NCI-H1436 (cell line): ENCODE measurements around the gene CPM.

Source experiments
- DNase-seq: peaks from one replicate; lab custom pipeline; 2025; lab: John Stamatoyannopoulos, UW

The CPM gene

DNA sequence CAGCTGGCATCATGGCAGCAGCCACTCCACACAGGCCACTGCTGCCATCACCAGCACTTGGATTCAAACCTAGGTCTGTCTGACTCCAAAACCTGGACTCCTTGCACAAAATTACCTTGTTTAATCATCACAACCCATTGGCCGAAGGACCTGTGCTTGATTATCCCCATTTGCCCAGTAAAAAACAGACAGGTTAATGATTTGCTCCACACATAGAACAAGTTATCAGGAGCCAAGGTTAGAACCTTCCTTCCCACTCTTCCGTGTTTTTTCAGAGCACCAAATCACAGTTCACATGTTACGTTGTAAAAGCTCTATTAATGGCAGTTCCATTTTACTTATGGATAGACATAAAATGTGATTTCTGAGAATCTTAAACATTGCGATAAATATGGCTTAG, 23.5 kb upstream of the CPM start:
- no peak for DNase-seq

GRCh38 chr12:68954811-68955210, 21.8 kb upstream of the CPM start:
- DNase-seq = no peak

GRCh38 chr12:68953536-68953935, 20.6 kb upstream of the CPM start:
- no peak for DNase-seq

DNA sequence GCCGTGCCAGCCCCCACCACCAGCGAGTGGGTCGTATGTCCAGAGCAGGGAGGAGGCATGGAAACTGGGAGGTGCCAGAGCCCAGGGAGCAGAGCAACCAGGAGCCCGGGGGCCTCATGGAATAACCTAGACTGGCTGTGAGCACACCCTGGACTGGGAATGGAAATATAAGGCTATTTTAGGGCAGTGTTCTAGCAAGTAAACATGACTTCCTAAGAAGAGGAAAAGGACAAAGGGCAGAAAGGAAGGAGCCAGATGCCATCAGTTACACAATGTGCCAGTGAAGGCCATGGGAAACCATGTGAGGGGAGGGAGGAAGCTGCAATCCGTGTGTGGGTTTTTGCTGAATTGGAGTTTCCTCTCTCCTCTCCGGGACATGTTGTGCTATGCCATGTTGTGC, 18.7 kb upstream of the CPM start:
- no peak for DNase-seq

- DNase-seq = no peak
Observed at GRCh38 chr12:68950511-68950910, 17.5 kb upstream of the CPM start.

GRCh38 chr12:68945255-68945654, 12.3 kb upstream of the CPM start:
- no peak for DNase-seq

DNA sequence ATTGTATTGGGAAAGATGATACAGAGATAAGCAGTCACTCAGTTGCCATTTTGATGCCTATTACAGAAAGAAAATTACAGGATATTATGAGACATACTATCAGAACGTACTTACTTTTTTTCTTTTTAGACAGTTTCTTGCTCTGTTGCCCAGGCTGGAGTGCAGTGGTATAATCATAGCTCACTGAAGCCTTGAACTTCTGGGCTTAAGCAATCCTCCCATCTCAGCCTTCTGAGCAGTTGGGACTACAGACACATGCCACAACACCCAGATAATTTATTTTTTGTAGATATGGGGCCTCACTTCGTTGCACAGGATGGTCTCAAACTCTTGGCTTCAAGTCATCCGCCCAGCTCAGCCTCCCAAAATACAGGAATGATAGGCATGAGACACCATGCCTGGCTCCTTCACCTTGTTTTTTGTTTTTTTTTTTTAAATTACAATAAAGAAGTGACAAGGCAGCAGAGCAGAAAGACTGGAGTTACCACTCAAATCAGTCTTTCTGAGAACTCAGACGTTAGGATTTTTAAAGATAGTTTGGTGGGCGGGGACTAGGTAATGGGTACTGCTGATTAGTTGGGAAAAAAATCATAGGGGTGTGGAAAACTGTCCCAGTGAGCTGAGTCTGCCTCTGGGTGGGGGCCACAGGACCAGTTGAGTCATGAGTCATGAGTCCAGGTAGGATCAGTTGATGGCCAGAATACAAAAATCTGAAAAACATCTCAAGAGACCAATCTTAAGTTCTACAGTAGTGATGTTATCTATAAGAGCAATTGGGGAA, 11.5 kb upstream of the CPM start:
- no peak for DNase-seq

DNA sequence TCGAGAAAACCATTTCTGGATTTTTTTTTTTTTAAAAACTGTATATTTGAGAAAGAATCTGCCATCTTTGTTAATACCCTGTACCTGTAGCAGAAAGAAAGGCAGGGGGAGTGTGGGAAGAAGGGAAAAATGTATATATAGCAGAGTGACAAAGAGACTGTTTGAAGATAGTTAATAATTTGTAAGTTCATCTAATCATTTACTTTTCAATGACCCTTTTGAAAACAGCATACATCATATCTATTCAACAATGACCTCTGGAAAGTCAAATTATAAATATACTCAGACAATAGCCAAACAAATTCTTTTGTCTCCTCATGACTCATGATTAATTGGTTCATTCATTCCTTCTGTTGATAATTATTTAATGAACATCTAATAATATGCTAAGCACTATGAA, 10.9 kb upstream of the CPM start:
- DNase-seq = no peak

DNA sequence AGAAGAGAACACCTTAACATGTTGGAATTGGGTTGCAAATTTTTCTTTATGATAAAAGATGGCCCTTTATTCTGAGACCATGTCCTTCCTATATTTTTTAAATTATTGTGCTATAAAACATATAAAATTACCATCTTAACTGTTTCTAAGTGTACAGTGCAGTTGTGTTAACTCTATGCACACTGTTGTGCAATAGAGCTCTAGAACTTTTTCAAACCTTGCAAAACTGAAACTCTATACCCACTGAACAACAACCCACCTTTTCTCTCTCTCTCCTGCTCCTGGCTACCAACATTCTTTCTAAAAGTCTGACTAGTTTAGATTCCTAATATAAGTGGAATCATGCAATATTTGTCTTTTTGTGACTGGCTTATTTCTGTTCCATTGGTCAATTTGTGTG, 7.8 kb upstream of the CPM start:
- DNase-seq = no peak

DNA sequence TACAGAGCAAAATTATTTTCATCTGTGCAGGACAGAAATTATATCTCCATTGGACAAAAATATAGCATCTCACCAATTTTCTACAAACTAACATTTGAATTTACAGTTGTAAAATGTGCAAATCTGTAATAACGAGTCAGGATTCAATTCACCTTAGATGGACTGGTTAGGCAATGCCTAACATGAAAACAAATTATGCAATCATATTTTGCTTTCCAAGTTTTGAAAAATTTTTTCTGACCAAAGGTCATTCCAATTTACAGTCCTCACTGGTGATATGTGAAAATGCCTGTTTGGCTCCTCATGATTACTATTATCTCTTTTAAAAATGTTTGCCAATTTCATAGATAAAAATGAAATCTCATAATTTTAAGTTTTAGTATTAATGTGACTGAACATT, 6.5 kb upstream of the CPM start:
- DNase-seq = no peak

DNA sequence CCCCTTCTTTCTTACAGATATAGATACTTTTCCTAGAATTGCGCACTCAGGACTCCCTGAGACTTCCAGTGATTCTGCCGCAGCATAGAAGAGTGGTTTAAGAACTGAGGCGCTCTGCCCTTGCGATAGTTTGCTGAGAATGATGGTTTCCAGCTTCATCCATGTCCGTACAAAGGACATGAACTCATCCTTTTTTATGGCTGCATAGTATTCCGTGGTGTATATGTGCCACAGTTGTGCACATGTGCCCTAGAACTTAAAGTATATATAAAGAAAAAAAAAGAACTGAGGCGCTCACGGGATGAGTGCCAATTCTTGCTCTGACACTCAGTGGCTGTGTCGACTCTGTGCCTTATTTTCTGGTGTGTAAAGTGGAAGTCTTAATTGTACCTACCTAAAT, 1.4 kb upstream of the CPM start:
- DNase-seq = no peak

GRCh38 chr12:68932128-68932960, 627 bp downstream of the CPM start:
- DNase-seq = no peak

DNA sequence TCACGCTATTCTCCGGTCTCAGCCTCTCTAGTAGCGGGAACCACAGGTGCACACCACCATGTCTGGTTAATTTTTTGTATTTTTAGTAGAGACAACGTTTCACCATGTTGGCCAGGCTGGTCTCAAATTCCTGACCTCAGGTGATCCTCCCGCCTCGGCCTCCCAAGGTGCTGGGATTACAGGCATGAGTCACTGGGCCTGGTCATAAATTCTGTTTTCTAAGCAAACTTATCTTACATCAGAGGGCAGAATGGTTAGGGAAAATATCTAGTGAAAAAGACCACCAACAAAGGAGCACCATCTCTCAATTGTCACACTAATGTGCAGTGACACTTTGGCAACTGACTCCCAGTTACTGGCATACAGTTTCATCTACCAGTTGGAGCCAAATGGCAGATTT, 2.8 kb downstream of the CPM start:
- DNase-seq = no peak

- DNase-seq = no peak
Observed at GRCh38 chr12:68924546-68924945, 8.4 kb downstream of the CPM start.

- DNase-seq = no peak
Observed at GRCh38 chr12:68919581-68920239, 13.3 kb downstream of the CPM start.

DNA sequence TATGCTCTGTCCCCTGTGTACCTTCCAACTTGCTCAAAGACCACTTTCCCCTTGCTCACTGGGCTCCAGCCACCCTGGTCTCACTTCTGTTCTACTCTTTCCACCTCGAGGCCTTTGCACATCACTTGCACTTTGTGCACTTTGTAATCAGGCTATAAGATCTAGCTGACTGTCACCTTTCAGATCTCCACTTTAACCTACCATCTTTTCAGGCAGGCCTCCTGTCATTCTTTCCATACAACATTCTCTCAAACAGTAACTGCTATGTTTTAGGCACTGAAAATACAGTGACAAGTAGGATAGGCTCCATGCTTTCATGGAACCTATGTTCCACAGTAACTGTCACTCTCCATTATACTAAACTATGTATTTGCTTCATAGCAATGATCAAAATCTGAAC, 14.0 kb downstream of the CPM start:
- no peak for DNase-seq

GRCh38 chr12:68915055-68915454, 17.9 kb downstream of the CPM start:
- DNase-seq = no peak

- DNase-seq = no peak
Observed at GRCh38 chr12:68913682-68914081, 19.3 kb downstream of the CPM start.

- no peak for DNase-seq
Observed at GRCh38 chr12:68912916-68913315, 20.1 kb downstream of the CPM start.

DNA sequence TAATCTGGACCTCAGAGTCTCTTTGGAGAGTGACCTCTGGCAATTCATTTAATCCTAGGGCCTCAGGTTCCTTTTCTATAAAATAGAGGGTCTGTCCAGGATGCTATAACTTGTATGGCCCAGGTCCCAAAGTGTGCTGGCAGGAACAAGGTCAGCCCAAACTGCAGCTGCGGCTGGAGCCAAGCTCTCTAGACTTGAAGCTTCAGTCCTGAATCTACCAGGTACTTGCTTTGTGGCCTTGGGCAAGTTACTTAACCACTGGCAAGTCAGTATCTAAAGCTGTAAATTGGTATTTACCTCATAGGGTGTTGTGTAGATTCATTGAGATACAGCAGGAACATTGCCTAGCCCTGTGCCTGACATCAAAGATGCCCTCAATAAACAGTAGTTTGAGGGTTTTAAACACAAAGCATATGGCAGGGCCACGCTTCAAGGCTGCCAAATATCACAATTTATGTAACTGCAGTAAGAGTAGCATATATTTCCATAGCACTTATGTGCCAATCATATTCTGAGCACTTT, 21.7 kb downstream of the CPM start:
- DNase-seq = no peak

DNA sequence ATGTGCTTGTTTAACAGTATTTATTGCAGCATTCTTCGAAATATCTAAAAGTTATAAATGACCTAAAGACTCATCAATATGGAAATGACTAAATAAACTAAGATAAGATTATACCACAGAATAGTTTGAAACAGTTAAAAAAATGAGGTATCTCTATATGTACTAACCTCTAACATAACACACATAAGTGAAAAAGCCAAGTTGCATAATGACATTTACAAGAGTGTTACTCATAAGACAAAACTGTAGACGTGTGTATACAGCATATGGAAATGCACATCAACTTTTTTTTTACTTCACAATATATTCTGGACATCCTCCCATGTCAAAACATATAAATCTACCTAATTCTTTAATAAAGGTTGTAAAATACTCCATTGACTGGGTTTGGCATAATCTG, 22.8 kb downstream of the CPM start:
- DNase-seq = no peak

GRCh38 chr12:68908076-68908475, 24.9 kb downstream of the CPM start:
- no peak for DNase-seq

DNA sequence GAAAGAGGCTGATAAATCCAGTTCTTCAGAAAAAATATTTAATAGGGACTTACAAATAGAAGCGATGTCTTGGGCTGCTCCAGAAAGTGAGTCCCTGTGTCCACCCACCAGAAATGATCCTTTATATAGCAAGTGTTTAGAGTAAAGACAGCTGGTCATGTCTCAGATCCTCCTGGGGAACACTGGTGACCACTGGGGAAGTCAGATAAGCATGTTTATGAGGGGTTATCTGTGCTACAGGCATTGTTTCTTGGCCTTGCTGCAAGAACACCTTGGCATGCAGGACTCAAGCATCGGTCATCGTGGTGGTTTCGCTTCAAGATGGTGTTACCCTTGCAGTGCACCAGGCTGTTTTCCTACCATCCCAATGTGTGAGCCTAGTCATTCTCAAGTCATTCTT, 27.2 kb downstream of the CPM start:
- no peak for DNase-seq
